Heart right ventricle (tissue), 16 donors: ENCODE measurements around the gene LIG3. TPM values are rescaled to one million over a fixed set of nuclear protein-coding genes. Genes with fewer than 3 reads are reported as not detected.

Experiments used
- ATAC-seq, 8 donors: fragments of 200-7000 bp; cut with Tn5 transposase; one replicate each; pipeline ENCODE4 v1.9.1; 2020; ENCODE audit warnings: mild to moderate bottlenecking in 8 of 8, moderate library complexity in 8 of 8, moderate number of reproducible peaks in 1 of 8
- DNase-seq, 2 donors: peaks; one replicate each; pipeline ENCODE4 v3.0.0-alpha.2; 2020
- H3K27ac ChIP-seq, 10 donors: fragments of 200-600 bp; sonication (generic) in 2 of 10; one replicate each; pipeline versions ENCODE4 v1.5.0 to v1.8.0; 2020 to 2022; ENCODE audit warnings: mild to moderate bottlenecking in 3 of 10
- H3K27me3 ChIP-seq, 7 donors: fragments of 200-600 bp; one replicate each; pipeline ENCODE4 v1.8.0; 2021 to 2022; ENCODE audit warnings: mild to moderate bottlenecking in 2 of 7
- H3K36me3 ChIP-seq, 9 donors: fragments of 200-600 bp; sonication (generic) in 1 of 9; one replicate each; pipeline versions ENCODE4 v1.5.0 to v1.8.0; 2020 to 2022; ENCODE audit warnings: mild to moderate bottlenecking in 2 of 9
- H3K4me1 ChIP-seq, 9 donors: fragments of 200-600 bp; sonication (generic) in 1 of 9; one replicate each; pipeline versions ENCODE4 v1.5.0 to v1.8.0; 2020 to 2022; ENCODE audit warnings: mild to moderate bottlenecking in 4 of 9
- H3K4me3 ChIP-seq, 10 donors: fragments of 200-600 bp; sonication (generic) in 2 of 10; one replicate each; pipeline versions ENCODE4 v1.5.0 to v1.8.0; 2020 to 2022; ENCODE audit warnings: mild to moderate bottlenecking in 7 of 10, moderate library complexity in 2 of 10
- H3K9me3 ChIP-seq, 11 donors: fragments of 200-600 bp in 10 of 11; sonication (generic) in 2 of 11; one replicate each; pipeline versions ENCODE4 v1.5.0 to v1.8.0; 2013 to 2022; ENCODE audit warnings: mild to moderate bottlenecking in 2 of 11, control low read depth in 1 of 11, moderate library complexity in 1 of 11
- WGBS, 2 donors: extraction: QIAGEN DNeasy Blood & Tissue Kit; methylation state at CpG; one replicate each; pipeline ENCODE4 v1.1.7; 2013; ENCODE audit warnings: inconsistent platforms in 1 of 2; 5-methylcytosine and 5-hydroxymethylcytosine counted together
- intact Hi-C, 10 donors: fragments of 100-400 bp; cut with DNase I; formaldehyde crosslinking; loops; one replicate each; pipeline versions ENCODE4 v1.11.1 to v1.14.2; 2022
- polyA plus RNA-seq, 2 donors: library from polyadenylated mRNA; stranded (reverse); fragments of 200-250 nt; gene quantifications; one replicate each; pipeline ENCODE4 v1.2.3, GENCODE V29; 2013
- total RNA-seq, 10 donors: library from RNA; stranded (reverse); fragmentation: NEBNext Ultra II Directional in 3 of 10; extraction: Animal tissue kit (Norgen Biotek cat#: 25700) in 3 of 10; gene quantifications; one replicate each; pipeline versions ENCODE4 v1.2.1 to v1.2.4, GENCODE V29; 2021 to 2023
- TF ChIP-seq, protein P1 (sequence below), 9 donors: fragments of 200-600 bp; sonication (generic) in 2 of 9; IDR thresholded peaks; one replicate each; pipeline versions ENCODE4 v1.5.0 to v1.8.0; 2021 to 2022; ENCODE audit warnings: antibody characterized with exemption in 9 of 9, mild to moderate bottlenecking in 5 of 9, moderate library complexity in 1 of 9
- donor health status: Arrhythmogenic right ventricular cardiomyopathy.
- donor health status: ischemic (EF 13 %, LVEDD 7.1; RV severe dilation, severe dysfunction).
- donor health status: healthy with polysubstance abuse.
- donor health status: DM: no; HTN: yes; CAD: no.
- donor health status: DM: no; HTN: no; CAD: no.
- donor health status: ischemic (EF 25% LVEDD 6.9; RV normal size, moderate dysfunction).
- donor health status: ischemic (EF 25% LVEDD 5.7; RV mildly dilated, moderate dysfunction).
- donor health status: healthy.
- donor health status: DM: yes; HTN: yes; CAD: no.
- donor health status: Ischemic cardiomyopathy.
- donor health status: ischemic (EF 35%, LVEDD 5.7; RV mildly dilated, moderate dysfunction).
- donor health status: nonischemic (EF 11% LVEDD 7.7; RV severe dilation, severe dysfunction).
- donor health status: DM: yes; HTN: yes; CAD: no.
- donor health status: PGD.
- donor health status: ischemic (EF 29% LVEDD 5.4; RV normal size, mild dysfunction).
- donor health status: nonischemic (EF 23%, LVEDD 6.1; RV moderate dilation, normal function).

Gene LIG3
- total and polyA plus RNA-seq, 12 donors: 5.2 to 27.7 (median 19.5) TPM

DNA sequence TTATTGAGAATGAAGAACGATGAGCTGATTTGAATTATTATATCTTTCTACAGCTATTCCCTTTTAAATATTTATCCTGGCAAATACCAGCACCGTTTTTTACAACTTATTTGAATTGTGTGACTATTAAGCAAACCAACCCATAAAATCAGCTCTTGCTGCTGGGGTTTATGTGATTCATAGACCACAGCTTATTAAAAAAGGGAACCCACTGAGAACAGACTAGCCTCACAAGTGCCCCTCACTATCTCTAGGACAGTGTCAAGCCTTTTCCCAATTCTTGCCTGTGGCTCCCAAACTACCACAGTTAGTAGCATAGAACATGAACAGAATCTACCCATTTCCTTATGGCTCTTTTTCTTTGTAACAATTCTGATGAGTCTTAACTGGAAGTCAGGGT lies 6.1 kb upstream of the LIG3 start:
- TF ChIP-seq, protein P1, sequence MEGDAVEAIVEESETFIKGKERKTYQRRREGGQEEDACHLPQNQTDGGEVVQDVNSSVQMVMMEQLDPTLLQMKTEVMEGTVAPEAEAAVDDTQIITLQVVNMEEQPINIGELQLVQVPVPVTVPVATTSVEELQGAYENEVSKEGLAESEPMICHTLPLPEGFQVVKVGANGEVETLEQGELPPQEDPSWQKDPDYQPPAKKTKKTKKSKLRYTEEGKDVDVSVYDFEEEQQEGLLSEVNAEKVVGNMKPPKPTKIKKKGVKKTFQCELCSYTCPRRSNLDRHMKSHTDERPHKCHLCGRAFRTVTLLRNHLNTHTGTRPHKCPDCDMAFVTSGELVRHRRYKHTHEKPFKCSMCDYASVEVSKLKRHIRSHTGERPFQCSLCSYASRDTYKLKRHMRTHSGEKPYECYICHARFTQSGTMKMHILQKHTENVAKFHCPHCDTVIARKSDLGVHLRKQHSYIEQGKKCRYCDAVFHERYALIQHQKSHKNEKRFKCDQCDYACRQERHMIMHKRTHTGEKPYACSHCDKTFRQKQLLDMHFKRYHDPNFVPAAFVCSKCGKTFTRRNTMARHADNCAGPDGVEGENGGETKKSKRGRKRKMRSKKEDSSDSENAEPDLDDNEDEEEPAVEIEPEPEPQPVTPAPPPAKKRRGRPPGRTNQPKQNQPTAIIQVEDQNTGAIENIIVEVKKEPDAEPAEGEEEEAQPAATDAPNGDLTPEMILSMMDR (IDR thresholded peaks at IDR 0.05): no peak
- no peaks in the 10 kb centered on the region for H3K9me3 ChIP-seq
- peaks cover 0 to 2% (median 0%) of the 10 kb centered on the region in 9 donors for H3K4me1 ChIP-seq
- H3K27ac ChIP-seq: no peak overlapping the region
- ATAC-seq (no peak), DNase-seq (no peak)
- intact Hi-C loops: no loop called here
- peaks cover 0 to 4% (median 0%) of the 10 kb centered on the region in 9 donors for H3K36me3 ChIP-seq
- WGBS, 2 donors: 38 to 61% methylated on average over 2 of the region's 2 CpGs
- H3K4me3 ChIP-seq: no peak overlapping the region
- no peaks in the 10 kb centered on the region for H3K27me3 ChIP-seq

DNA sequence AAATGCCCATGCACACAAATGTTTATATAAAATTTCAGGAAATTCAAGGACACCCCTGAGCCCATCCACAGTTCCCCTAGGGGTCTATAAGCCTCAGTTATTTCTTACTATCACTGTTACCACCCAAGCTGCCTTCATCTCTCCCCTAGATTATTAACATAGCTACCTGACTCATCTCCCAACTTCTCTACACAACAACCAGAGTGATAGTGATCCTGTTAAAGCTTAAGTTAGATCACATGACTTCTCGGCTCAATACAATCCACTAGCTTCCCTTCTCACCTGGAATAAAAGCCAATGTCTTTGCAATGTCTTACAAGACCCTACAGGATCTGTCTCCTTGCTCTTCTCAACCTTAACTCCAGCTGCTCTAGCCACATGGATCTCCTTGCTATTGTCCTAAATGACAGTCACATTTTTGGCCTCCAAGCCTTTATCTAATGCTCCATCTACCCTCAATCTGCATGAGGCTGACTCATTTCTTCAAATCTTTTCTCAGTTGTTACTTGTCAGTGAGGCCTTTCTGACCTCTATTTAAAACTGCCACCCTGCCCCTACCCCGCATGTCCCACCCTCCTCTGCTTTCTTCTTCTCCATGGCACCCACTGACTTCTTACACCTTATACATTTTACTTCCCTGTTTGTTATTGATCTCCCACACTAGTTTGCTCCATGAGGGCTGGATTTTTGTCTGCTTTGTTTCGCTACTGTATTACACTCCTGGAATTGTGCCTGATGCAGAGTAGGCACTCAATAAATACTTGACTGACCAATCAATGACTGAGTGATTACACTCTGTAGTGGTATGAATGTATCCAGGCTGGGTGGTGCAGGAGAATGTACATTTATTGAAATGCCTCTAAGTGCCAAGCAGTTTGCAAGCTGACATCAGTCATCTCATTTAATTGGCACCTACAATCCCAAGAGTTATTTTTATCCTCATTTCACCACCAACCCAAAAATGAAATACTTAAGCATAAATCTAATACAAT lies 5.2 kb upstream of the LIG3 start:
- no peak for DNase-seq
- intact Hi-C loops: no loop called here
- ATAC-seq: no peak
- 90 to 96% methylated on average over 3 of the region's 3 CpGs for WGBS, 2 donors
- no peaks in the 10 kb centered on the region for H3K36me3 ChIP-seq
- no peak overlapping the region for H3K27ac ChIP-seq
- no peaks in the 10 kb centered on the region for H3K9me3 ChIP-seq
- no peaks in the 10 kb centered on the region for H3K27me3 ChIP-seq
- TF ChIP-seq, protein P1 (IDR thresholded peaks at IDR 0.05): no peak
- H3K4me3 ChIP-seq: no peak overlapping the region
- peaks cover 0 to 11% (median 7%) of the 10 kb centered on the region in 9 donors for H3K4me1 ChIP-seq

DNA sequence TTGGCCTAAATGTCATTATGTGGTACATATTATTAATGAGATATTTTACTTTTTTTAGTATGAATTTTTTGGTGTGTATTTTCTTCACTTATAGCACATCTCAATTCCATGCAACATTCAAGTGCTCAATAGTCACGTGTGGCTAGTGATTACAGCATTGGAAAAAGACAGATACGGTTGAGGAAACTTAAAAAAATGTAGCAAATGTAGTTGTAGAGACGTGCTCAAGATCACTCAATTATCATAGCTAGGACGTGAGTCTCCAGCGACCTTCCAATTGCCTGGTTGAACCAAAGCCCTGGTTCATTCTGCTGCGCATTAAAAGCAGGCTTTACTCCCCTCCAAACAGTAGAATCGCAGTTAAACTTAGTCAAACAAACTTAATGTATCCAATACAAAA lies 1.2 kb upstream of the LIG3 start:
- intact Hi-C loops: no loop called here
- Histone ChIP-seq H3K4me1 (peaks cover 0 to 31% (median 25%) of the 10 kb centered on the region in 9 donors), H3K36me3 (peaks cover 0 to 12% (median 0%) of the 10 kb centered on the region in 9 donors), H3K27me3 (no peaks in the 10 kb centered on the region), H3K4me3 (no peak overlapping the region), H3K9me3 (no peaks in the 10 kb centered on the region), H3K27ac (peak overlapping the region in 1 of 10 donors; percentile 99)
- ATAC-seq (no peak), DNase-seq (no peak)
- 90 to 94% methylated on average over 7 of the region's 7 CpGs for WGBS, 2 donors
- TF ChIP-seq, protein P1 (IDR thresholded peaks at IDR 0.05): no peak

DNA sequence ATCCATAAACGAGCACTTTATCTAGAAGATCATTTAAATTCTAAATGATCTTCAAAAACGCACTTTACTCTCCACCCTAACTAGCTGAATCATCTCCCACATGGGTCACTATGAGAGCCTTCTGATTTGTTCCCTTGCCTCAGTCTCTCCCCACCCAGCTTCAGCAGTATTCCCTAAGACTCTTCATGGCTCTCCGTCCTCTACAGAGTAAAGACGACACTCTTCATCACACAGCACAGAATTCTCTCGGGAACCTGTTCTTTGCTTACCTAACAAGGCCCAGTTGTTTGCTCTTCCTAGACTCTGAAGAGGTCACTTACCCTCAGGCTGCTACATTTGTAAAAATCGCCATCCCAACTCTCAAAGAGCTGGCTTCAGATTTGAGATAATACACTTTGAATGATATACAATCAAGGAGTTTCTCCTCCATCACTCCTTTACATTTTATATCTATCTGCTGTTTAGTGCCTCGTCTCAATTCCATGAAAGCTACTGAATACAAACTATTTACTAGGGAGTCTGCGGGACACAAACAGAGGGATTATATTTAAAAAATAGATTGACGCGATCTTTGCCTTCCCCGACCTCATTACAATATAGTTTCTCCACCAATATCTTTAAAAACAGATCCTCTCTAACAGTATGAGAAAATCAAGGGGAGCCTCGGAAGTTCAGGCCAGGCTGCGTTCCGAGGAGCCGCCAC lies 511 bp upstream of the LIG3 start:
- H3K27ac ChIP-seq: peak overlapping the region; percentile 98 to 100 (median 99)
- ATAC-seq (peak in 2 of 8 donors; percentile 10 to 23), DNase-seq (no peak)
- H3K4me1 ChIP-seq: peaks cover 0 to 32% (median 25%) of the 10 kb centered on the region in 9 donors
- H3K9me3 ChIP-seq: no peaks in the 10 kb centered on the region
- H3K36me3 ChIP-seq: peaks cover 0 to 16% (median 0%) of the 10 kb centered on the region in 9 donors
- intact Hi-C loops: loop anchor here in 3 of 10 donors (2.0 to 5.0 kb wide), 2 partner anchors 19 to 108 kb away; partner anchors contain the start of genes CCT6B (in 1 of the 3) and ZNF830 (in 1 of the 3)
- TF ChIP-seq, protein P1 (IDR thresholded peaks at IDR 0.05): no peak
- no peaks in the 10 kb centered on the region for H3K27me3 ChIP-seq
- H3K4me3 ChIP-seq: peak overlapping the region; percentile 94 to 99 (median 96)
- 15 to 16% methylated on average over 15 of the region's 15 CpGs for WGBS, 2 donors
